Measurements from ENCODE around the gene PRSS48. TPM values are rescaled to one million over a fixed set of nuclear protein-coding genes. Genes with fewer than 3 reads are reported as not detected.

PRSS48 gene
- total and polyA plus RNA-seq, 10 donors = not detected

DNA sequence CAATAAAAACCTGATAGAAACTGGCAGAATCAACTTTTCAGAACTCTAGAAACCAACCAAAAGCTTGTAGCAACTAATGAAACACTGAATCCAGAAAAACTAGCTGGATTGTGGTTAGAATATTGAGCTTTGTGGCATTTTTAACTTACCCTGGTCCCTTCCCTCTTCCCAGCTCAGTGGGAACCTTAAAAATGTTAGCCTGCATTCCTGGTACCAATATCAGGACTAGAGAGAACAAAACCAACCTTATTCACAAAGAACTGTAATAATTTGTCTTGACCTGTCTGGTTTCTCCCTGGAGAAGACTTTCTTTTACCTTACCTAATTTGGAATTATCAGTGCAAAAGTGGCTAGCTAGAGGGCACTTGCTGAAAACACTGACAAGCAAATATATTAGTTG, 27.3 kb downstream of the PRSS48 start:
- DNase-seq = no peak
- Histone ChIP-seq H3K36me3 (no peaks in the 10 kb centered on the region), H3K4me1 (no peaks in the 10 kb centered on the region), H3K9me3 (no peaks in the 10 kb centered on the region), H3K4me3 (no peak overlapping the region), H3K27me3 (replicated peaks in 1 of 7) (no peaks in the 10 kb centered on the region), H3K27ac (no peak overlapping the region)
- TF ChIP-seq POLR2A (IDR thresholded peaks at IDR 0.05) = no peak
- TF ChIP-seq, protein P1, sequence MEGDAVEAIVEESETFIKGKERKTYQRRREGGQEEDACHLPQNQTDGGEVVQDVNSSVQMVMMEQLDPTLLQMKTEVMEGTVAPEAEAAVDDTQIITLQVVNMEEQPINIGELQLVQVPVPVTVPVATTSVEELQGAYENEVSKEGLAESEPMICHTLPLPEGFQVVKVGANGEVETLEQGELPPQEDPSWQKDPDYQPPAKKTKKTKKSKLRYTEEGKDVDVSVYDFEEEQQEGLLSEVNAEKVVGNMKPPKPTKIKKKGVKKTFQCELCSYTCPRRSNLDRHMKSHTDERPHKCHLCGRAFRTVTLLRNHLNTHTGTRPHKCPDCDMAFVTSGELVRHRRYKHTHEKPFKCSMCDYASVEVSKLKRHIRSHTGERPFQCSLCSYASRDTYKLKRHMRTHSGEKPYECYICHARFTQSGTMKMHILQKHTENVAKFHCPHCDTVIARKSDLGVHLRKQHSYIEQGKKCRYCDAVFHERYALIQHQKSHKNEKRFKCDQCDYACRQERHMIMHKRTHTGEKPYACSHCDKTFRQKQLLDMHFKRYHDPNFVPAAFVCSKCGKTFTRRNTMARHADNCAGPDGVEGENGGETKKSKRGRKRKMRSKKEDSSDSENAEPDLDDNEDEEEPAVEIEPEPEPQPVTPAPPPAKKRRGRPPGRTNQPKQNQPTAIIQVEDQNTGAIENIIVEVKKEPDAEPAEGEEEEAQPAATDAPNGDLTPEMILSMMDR (IDR thresholded peaks at IDR 0.05 in 8 of 11, conservative IDR thresholded peaks at IDR 0.05 in 3 of 11) = no peak
- TF ChIP-seq POLR2AphosphoS5 (IDR thresholded peaks at IDR 0.05) = no peak
- intact Hi-C loops (cut with DNase I; ENCODE audit: low total_unique reads) = no loop called here

DNA sequence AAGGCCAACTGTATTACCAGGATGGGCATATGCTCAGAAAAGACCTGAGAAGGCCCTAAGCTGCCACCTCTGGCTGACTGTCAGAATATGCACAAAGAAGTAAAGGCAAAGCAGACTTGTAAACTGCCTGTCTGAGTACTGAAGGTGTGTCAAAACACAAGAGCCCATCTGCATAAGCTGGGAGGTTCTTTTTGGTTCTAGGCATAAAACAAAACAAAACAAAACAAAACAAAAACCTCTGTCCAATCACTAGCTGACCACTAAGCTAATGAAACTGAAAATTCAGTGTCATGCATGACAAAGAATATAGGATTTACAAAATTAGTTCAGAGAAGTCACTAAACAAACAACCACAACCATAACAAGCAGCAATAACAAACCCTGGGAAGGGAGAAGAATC, 27.8 kb downstream of the PRSS48 start:
- no peaks in the 10 kb centered on the region for H3K4me1 ChIP-seq
- H3K36me3 ChIP-seq = no peaks in the 10 kb centered on the region
- H3K27me3 ChIP-seq (replicated peaks in 1 of 7) = no peaks in the 10 kb centered on the region
- DNase-seq = no peak
- intact Hi-C loops (cut with DNase I; ENCODE audit: low total_unique reads) = no loop called here
- TF ChIP-seq POLR2A (IDR thresholded peaks at IDR 0.05) (no peak), POLR2AphosphoS5 (IDR thresholded peaks at IDR 0.05) (no peak)
- TF ChIP-seq, protein P1 (IDR thresholded peaks at IDR 0.05 in 8 of 11, conservative IDR thresholded peaks at IDR 0.05 in 3 of 11) = no peak
- H3K4me3 ChIP-seq = no peak overlapping the region
- H3K9me3 ChIP-seq = no peaks in the 10 kb centered on the region
- H3K27ac ChIP-seq = no peak overlapping the region

- H3K4me1 ChIP-seq = no peaks in the 10 kb centered on the region
- 87 to 96% (median 95%) methylated on average over 5 of the region's 5 CpGs for WGBS, 5 donors
- no peaks in the 10 kb centered on the region for H3K36me3 ChIP-seq
- no peak overlapping the region for H3K4me3 ChIP-seq
- TF ChIP-seq POLR2AphosphoS5 (IDR thresholded peaks at IDR 0.05) (no peak), POLR2A (IDR thresholded peaks at IDR 0.05) (no peak)
- TF ChIP-seq, protein P1 (IDR thresholded peaks at IDR 0.05 in 8 of 11, conservative IDR thresholded peaks at IDR 0.05 in 3 of 11) = no peak
- no peak for DNase-seq
- no peak overlapping the region for H3K27ac ChIP-seq
- H3K9me3 ChIP-seq = no peaks in the 10 kb centered on the region
- H3K27me3 ChIP-seq (replicated peaks in 1 of 7) = no peaks in the 10 kb centered on the region
- intact Hi-C loops (cut with DNase I; ENCODE audit: low total_unique reads) = no loop called here
These were observed 33.3 kb downstream of the PRSS48 start for GRCh38 chr4:151310124-151310728.

- Histone ChIP-seq H3K27me3 (replicated peaks in 1 of 7) (no peaks in the 10 kb centered on the region), H3K36me3 (no peaks in the 10 kb centered on the region), H3K4me3 (no peak overlapping the region), H3K27ac (no peak overlapping the region), H3K9me3 (no peaks in the 10 kb centered on the region), H3K4me1 (no peaks in the 10 kb centered on the region)
- intact Hi-C loops (cut with DNase I; ENCODE audit: low total_unique reads) = no loop called here
- TF ChIP-seq POLR2AphosphoS5 (IDR thresholded peaks at IDR 0.05) (no peak), POLR2A (IDR thresholded peaks at IDR 0.05) (no peak)
- TF ChIP-seq, protein P1 (IDR thresholded peaks at IDR 0.05 in 8 of 11, conservative IDR thresholded peaks at IDR 0.05 in 3 of 11) = no peak
- no peak for DNase-seq
- 90 to 99% (median 92%) methylated on average over 6 of the region's 6 CpGs for WGBS, 5 donors
These were observed 36.5 kb downstream of the PRSS48 start for GRCh38 chr4:151313306-151314009.

Data from spleen (tissue), 11 donors.